Measurements from ENCODE around the gene SERPINB5.
"Not testable (repeated sequence)": the region's sequence is repeated elsewhere in the genome, so short reads cannot be mapped to it uniquely, and the experiment has no call there.

Gene SERPINB5, protein sequence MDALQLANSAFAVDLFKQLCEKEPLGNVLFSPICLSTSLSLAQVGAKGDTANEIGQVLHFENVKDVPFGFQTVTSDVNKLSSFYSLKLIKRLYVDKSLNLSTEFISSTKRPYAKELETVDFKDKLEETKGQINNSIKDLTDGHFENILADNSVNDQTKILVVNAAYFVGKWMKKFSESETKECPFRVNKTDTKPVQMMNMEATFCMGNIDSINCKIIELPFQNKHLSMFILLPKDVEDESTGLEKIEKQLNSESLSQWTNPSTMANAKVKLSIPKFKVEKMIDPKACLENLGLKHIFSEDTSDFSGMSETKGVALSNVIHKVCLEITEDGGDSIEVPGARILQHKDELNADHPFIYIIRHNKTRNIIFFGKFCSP

DNA sequence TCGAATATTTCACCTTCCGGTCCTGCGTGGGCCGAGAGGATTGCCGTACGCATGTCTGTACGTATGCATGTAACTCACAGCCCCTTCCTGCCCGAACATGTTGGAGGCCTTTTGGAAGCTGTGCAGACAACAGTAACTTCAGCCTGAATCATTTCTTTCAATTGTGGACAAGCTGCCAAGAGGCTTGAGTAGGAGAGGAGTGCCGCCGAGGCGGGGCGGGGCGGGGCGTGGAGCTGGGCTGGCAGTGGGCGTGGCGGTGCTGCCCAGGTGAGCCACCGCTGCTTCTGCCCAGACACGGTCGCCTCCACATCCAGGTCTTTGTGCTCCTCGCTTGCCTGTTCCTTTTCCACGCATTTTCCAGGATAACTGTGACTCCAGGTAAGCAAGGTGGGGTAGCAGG, at the start of gene SERPINB5:
SERPINB5 (plus strand) TSS at position 291 of the 400 bp plus-strand sequence. CDS start 7,471 bp downstream, outside the sequence.
- DNase-seq = no peak

DNA sequence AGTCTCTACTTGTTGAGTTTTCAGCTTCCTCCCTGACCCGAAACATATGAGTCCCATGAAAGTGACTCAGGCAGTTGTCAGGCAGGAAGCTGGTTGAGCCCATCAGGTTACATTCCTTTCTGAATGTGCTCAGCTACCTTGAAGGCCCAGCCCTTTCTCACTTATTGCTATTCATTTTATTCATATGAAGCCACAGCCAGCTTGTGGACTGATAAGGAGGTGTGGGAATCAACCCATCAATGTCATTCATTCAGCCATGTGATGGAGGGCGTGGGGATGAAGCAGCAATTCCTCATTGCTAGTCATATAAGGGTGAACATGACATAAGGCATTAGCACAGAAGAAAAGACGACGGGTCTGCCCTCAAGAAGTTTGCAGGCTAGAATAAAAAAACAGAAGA, 49.2 kb upstream of the SERPINB5 start:
- no peak for DNase-seq

DNA sequence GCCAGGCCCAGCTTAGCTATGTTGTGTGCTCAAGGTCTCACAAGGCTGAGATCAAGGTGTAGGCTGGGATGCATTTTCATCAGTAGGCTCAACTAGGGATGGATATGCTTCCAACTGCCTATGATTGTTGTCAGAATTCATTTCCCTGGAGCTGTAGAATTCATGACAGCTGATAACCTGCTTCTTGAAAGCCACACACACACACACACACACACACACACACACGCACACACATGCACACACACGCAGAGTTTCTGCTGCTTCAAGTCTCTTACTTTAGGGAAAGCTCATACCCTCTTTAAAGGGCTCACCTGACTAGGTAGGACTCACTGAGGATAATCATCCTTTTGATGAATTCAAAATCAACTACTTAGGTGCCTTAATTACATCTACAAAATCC, 46.2 kb upstream of the SERPINB5 start:
- DNase-seq = no peak

DNA sequence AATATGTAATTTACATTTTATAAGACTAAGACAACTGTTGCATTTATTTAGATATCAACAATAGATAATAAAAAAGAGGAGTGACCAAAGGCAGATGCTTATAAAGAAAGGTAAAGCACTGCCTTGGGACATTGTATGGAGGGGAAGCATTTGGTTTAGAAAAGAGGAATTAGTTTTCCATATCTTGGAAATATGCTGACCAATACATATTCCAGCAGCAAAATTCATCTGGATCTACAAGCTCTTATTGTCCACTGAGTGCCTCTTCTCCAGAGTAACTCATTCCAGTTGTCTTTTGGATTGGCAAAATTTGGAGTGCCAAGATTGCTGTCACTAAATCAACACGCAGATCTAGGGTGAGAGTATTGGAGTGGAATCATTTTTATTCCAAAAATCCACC, 45.6 kb upstream of the SERPINB5 start:
- no peak for DNase-seq

DNA sequence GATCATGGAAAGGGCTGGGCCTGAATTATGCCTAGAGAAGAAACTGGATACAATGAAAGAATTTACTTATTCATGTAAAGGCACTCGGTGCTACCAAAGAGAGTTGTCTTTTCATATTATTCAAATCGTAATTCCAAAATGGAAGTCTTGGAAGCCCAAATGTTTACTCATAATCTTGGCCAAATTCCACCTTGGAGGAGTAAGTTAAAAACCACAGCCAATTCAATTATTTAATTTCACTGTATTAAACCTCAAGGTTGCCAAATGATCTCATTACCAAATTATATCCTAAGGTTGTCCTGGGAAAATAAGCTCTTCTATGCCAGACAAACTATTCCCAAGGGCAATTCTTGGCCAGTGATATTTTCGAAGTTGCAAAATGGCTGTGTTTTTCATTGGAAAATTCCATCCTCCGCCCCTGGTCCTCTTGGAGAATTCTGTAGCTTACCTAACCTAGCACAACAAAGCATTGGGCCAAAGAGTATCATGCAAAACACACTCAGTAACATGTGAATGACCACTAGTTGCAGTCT, 43.4 kb upstream of the SERPINB5 start:
- DNase-seq = no peak

DNA sequence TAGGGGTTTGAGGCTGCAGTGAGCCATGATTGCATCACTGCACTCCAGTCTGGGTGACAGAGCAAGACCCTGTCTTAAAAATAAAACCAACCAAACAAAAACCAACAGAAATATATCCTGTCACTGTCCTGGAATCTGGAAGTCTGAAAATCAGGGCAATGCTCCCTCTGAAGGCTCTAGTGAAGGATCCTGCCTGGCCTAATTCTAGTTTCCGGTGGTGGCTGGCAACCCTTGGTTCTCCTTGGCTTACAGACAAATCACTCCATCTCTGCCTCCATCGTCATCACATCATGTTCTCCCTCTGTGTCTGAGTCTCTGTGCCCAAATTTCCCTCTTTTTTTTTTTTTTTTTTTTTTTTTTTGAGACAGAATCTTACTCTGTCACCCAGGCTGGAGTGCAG, 38.6 kb upstream of the SERPINB5 start:
- DNase-seq = no peak

DNA sequence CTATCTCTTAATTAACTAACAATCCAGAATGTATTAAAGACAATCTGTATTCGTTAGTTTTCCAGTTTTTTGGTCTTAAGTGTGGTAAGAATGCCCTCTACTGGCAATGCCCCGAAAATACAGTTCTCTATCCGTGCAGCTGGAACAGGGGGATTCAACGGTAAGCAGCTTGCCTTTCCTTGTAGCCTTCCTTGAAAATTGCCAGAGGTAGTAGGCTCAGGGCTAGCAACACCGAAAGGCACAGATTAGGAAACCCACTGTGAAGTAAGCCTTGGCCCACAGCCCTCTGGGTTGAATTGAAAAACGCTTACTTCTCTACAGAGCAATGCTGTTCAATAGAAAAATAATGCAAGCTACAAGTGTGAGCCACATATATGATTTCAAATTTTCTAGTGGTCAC, 37.4 kb upstream of the SERPINB5 start:
- peak; percentile 19 for DNase-seq

DNA sequence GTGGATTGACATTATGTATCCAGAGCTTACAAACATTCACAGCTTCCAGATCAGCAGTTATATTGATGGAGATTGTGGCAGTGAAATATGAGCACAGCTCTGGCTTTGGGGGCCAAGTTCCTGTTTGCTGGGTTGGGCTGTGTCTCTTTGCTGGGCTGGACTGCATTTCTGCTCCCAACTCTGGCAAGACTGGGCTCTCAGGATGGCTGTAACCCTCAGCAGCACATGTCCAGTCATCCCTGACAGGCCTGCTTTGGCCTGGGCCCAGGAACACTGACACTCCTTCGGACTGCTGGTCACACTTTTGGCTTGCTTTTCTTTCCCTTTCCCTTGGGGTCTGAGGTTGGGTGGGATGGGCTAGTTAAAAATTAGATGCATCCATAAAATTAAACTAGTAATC, 36.5 kb upstream of the SERPINB5 start:
- DNase-seq = no peak

DNA sequence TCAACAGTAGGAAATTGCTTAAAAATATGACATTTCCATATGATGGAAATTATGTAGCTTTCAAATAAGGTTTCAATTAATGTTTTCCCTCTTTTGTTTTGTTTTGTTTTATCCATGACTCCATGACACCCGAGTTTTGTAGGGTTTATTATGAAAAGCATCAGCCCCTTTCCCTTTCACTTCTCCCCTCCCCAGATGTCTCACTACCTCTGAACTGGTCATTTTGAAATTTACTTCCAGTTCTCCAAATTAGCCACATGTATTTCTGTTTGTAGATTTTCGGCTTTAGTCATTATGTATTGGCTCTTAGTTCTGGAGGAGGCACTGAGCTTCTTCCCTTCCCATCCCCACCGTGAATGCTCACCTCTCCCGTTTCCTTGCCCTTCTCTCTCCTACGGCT, 35.9 kb upstream of the SERPINB5 start:
- DNase-seq = no peak

DNA sequence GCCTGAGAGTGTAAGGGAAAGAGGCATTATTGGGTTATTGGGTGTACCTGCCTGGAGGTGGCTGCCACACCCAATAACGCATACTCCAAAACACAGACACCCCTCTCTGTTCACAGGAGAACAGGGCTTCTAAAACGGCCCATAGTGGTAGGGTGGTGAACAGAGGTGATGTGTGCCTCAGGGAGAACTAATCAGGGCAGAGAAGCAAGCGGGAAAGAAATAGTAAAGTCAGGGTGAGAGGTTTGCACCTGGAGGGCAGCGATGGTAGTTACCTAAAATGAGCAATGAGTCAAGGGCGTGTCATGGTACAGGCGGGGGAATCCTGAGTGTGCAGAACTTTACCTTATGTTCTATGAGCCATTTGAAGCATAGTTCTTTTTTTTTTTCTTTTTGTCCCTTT, 32.9 kb upstream of the SERPINB5 start:
- no peak for DNase-seq

DNA sequence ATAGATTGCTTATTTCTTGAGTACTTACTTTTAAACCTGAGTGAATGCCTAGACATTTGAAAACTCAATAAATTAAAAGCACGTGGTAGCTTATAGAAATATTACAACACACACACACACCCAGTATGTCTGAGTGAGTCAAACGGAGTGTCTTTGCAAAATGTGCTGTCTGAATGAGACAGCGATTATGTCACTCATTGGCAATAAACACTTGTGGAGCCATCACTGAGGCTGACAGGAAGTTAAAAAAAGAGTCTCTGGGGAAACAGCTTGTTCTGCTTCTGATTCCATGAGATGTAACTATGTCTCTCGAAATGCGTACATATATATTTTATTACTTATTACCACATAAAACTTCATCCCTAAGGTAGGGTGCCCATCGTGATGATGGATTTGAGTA, 32.2 kb upstream of the SERPINB5 start:
- peak; percentile 18 for DNase-seq

DNA sequence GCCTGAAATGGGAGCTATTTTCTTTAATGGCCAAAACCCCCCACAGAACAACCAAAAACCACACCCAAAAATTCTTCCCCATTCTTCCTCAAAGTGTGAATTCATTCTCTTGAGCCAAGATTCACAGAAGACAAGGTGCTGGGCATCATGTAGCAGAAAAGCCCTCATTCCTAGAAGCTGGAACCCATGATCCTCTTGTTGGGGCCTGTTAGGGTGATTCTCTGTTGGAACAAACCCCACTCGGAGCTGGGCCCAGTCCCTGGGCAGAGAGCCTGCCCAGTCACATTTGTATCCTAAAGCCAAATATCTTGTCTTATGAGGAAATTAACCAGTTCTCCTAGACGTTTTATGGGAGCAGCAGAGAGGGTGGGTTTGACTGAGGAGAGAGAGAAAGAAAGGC, 31.7 kb upstream of the SERPINB5 start:
- DNase-seq = no peak

DNA sequence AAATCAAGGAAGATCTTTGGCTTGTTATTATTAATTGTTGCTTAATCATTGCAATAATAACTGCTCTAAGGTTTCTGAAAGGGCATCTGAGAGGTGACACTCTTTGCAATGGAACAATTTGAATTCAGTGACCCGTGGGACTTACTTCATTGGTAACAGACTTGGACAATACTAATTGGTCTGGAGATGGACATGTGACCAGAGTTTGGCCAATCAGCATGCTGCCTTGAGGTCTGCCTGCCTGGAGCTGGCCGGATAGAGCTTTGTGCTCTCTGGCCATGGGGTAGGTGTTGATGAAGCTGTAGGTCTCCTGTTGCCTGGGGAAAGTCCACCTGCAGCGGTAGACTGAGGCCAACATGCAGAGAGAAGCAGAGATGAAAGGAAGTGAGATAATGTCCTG, 30.5 kb upstream of the SERPINB5 start:
- no peak for DNase-seq

DNA sequence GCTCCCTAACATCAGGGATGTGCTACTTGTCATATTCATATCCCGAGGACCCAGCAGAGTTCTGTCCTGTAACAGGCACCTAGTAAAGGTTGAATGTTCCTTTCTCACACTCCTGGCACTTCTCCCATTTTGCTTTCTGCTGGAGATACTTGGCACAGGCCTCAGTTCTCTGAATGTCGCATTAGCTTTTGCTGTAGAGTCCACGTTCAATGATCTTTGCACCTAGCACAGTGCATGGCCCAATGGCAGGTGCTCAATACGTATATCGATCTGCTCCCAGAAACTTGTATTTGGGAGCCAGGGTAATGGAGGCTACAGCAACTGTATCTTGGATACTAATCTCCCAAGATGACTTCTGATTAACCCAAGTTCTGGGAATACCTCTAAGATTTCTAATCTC, 29.7 kb upstream of the SERPINB5 start:
- DNase-seq = no peak

DNA sequence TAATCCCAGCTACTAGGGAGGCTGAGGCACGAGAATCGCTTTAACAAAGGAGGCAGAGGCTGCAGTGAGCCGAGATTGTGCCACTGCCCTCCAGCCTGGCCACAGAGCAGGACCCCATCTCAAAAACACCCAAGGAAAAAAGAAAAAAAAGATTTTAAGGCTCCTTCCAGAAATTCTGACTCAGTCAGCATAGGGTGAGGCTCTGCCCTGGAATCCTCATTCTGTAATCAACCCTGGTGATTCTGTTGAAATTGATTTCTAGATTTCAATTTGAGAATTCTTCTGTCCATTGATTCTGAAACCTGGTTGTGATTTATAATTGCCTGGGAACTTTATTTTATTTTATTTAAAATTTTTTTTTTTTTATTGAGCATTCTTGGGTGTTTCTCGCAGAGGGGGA, 27.3 kb upstream of the SERPINB5 start:
- no peak for DNase-seq

DNA sequence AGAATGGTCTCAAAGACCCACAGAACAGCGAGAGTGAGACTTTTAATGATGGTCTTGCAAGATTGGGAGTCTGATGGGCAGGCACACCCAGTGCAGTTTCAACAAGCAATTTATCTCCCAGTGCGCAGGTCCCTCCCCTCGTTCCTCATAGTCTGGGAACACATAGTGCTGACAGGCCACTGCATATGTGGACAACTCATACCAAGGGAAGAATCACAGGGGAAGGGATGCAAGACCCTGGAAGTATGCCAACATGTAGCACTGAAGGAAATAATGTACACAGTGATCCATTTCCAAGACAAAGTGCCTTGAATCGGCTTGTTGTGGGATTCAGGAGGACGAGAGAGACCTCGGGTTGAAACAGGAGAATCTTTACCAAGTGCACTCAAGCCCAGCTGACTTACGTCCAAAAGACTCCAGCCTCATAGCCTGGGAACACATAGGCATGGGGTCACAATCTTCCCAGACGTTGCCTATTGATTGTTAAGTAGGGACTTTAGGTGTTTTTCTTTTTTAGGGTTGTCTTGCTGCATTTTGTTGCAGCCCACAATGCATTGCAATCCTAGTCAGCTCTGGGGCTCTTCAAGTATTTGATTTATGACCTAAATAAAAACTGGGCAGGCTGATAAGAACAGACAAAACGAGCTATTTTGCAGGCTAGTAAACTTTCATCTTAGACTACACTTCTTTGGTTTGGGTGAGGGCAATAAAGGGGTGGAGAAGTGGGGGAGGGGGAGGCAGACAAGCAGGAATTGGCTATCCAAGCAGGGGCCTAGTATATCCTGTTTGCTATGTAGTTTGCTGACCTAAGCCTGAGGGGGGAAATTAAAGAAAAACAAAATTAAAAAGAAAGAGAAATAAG, 24.7 kb upstream of the SERPINB5 start:
- no peak for DNase-seq

DNA sequence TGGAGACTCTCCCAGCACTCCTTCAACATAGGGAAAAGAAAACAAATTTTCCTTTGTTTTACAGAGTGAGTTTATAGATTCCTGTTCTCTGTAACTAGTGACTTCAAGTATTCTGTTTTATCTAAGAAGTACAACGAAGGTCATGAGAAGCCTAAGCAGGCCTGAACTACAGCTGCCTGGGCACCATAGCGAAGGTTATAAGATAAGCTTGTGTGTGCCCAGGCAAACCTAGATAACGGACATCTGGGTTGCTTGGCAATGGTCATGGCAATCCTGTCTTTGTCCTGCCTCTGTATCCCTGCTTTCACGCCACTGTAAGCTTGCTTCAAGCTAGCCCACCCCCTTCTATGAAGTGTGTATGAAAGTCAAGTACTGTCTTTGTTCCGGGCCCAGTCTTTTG, 24.0 kb upstream of the SERPINB5 start:
- DNase-seq = not testable (repeated sequence)

DNA sequence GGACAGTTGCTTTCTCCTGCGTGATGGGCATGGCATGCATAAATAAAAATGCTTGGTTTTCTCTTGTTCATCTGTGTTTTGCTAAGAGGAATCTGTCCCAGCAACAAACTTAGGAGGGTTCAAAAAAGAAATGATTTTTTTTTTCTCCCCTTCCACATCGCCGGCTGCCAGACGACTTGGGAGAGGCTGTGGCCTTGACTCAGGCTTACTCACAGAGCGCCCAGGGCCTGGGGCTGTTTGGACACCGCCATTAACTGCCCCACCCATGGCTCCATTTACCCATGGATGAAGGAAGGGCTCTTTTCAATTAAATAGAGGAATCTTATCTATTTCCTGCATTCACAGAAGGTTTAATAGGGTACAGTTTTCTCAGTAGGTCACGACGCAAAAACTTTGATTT, 22.3 kb upstream of the SERPINB5 start:
- DNase-seq = no peak

DNA sequence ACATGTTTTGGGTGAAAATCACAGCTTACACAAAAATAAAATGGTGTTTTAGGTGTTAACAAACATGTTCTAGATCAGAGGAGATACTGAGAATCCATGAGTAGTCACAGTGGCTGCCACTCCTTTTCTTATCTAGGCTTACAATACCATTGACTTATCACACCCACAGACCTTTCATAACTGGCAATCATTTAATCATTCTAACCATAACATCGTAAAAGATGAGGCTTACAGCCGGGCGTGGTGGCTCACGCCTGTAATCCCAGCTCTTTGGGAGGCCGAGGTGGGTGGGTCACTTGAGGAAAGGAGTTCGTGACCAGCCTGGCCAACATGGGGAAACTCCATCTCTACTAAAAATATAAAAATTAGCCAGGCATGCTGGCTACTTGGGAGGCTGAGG, 18.8 kb upstream of the SERPINB5 start:
- DNase-seq = no peak

DNA sequence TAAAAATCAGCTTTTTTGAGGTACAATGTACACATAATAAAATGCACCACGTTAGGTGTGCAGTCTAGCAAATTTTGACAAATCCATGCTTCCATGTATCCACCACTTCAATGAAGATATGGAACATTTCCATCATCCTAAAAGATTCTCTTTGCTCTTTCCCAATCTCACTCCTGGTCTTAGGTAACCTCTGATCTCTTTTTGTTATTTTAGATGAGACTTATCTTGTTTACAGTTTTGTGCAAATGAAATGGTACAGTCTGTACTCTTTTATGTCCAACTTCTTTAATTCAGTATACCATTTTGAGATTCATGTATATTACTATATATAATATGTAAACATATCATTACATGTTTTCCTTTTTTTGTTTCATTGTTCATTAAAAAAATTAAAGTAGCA, 16.3 kb upstream of the SERPINB5 start:
- DNase-seq = no peak

DNA sequence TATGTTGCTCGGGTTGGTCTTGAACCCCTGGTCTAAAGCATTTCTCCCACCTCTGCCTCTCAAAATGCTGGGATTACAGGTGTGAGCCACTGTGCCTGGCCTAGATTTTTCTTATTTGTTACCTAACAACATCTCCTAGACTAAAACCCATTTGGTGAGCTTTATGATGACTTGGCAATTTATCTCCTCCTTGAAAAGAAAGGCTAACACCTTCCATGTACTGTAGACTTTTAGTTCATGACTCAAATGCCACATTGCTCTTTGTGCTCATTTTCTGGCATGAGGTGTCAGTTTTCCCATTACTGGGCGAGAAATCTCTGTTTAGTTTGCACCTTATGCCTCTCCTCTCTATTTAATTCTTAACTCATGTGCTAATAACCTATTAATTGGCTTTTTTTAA, 12.3 kb upstream of the SERPINB5 start:
- DNase-seq = no peak

DNA sequence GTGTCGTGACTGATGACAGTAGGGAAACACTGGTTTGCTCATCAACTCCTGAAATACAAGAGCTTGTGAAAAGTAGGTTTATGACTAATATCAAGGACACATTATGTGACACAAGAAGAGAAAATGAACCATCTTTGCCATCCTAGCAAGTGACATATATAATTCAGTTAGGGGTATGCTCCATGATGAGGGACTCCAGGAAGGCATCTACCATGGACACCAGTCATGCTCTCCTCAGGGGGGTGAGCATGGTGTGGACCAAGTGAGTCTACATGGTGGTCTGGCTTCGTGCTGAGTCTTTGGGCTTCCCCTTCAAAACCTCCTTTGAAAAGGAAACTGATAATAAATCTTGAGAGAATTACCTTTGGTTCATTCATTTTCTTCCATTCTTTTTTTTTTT, 11.7 kb upstream of the SERPINB5 start:
- no peak for DNase-seq

DNA sequence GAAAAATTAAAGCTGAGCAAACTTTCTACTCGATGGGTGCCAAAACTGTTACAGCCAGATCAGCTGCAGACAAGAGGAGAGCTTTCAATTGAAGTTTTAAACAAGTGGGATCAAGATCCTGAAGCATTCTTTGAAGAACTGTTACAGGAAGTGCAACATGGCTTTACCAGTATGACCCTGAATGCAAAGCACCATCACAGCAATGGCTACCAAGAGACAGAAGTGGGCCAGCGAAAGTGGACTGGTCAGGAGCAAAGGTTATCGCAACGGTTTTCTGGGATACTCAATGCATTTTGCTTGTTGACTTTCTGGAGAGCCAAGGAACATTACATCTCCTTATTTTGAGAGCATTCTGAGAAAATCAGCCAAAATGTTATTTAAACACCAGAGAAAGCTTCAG, 9.1 kb upstream of the SERPINB5 start:
- DNase-seq = no peak

DNA sequence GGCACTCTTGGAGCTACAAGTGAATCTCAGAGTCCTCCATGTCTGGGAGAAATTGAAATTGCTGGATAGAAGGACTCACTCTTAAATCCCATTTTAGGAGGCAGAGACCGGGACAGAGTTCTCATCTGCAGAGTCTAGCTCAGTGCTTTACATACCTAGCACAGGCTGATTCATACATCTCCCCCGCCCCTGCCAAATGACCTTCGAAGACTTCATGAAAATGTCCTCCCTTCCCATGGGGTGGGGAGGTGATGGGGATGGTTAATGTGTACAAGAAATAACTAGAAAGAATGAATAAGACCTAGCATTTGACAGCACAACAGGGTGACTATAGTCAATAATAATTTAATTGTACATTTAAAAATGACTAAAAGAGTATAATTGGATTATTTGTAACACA, 8.2 kb upstream of the SERPINB5 start:
- DNase-seq = no peak
